Type B pancreatic cell (in vitro differentiated cells): ENCODE measurements around the gene PLBD1. TPM values are rescaled to one million over a fixed set of nuclear protein-coding genes. Genes with fewer than 3 reads are reported as not detected.

Source experiments
- DNase-seq: peaks from one replicate; pipeline ENCODE4 v3.0.0; 2021; ENCODE audit warnings: mixed read lengths; ENCODE audit not compliant: unreplicated experiment; ENCODE audit errors: extremely low spot score
- H3K27ac Mint-ChIP-seq: 2 replicates; pipeline ENCODE4 v1.8.0; 2021; ENCODE audit warnings: mild to moderate bottlenecking, mixed read lengths
- H3K27me3 Mint-ChIP-seq: 2 replicates; pipeline ENCODE4 v1.8.0; 2021; ENCODE audit warnings: mixed read lengths
- H3K36me3 Mint-ChIP-seq: 2 replicates; pipeline ENCODE4 v1.8.0; 2021; ENCODE audit warnings: mixed read lengths
- H3K4me1 Mint-ChIP-seq: one replicate; pipeline ENCODE4 v1.8.0; 2021; ENCODE audit warnings: mixed read lengths; ENCODE audit not compliant: unreplicated experiment
- H3K4me3 Mint-ChIP-seq: 2 replicates; pipeline ENCODE4 v1.8.0; 2021; ENCODE audit warnings: mild to moderate bottlenecking, mixed read lengths
- H3K9me3 Mint-ChIP-seq: 2 replicates; pipeline ENCODE4 v1.8.0; 2021; ENCODE audit warnings: mixed read lengths
- CTCF ChIP-seq: fragments of 200-600 bp; sonication (generic); conservative IDR thresholded peaks from 2 replicates; pipeline ENCODE4 v1.5.0; 2021; ENCODE audit warnings: antibody characterized with exemption, mild to moderate bottlenecking
- total RNA-seq: library from RNA; stranded (reverse); gene quantifications from 2 replicates; pipeline ENCODE4 v1.2.1, GENCODE V29; 2021; ENCODE audit warnings: low replicate concordance

PLBD1 gene
- total RNA-seq, 1 donor from 2014 or later, result 21.1 TPM

GRCh38 chr12:14471497-14471896, 96.2 kb downstream of the PLBD1 start:
- no peak overlapping the region for H3K27ac Mint-ChIP-seq
- peaks cover 80% of the 10 kb centered on the region for H3K36me3 Mint-ChIP-seq
- no peaks in the 10 kb centered on the region for H3K4me1 Mint-ChIP-seq
- no peak overlapping the region for H3K4me3 Mint-ChIP-seq
- TF ChIP-seq CTCF, result no peak
- H3K27me3 Mint-ChIP-seq, result no peaks in the 10 kb centered on the region
- DNase-seq, result no peak
- peaks cover 16% of the 10 kb centered on the region for H3K9me3 Mint-ChIP-seq

GRCh38 chr12:14460212-14460841, 107.4 kb downstream of the PLBD1 start:
- Mint-ChIP-seq H3K4me1 (no peaks in the 10 kb centered on the region), H3K36me3 (peaks cover 51% of the 10 kb centered on the region), H3K27ac (no peak overlapping the region), H3K27me3 (no peaks in the 10 kb centered on the region), H3K9me3 (no peaks in the 10 kb centered on the region), H3K4me3 (no peak overlapping the region)
- no peak for TF ChIP-seq CTCF
- no peak for DNase-seq

GRCh38 chr12:14454098-14454907, 113.4 kb downstream of the PLBD1 start:
- no peak overlapping the region for H3K4me3 Mint-ChIP-seq
- peaks cover 67% of the 10 kb centered on the region for H3K36me3 Mint-ChIP-seq
- no peak overlapping the region for H3K27ac Mint-ChIP-seq
- H3K4me1 Mint-ChIP-seq, result no peaks in the 10 kb centered on the region
- H3K27me3 Mint-ChIP-seq, result no peaks in the 10 kb centered on the region
- H3K9me3 Mint-ChIP-seq, result no peaks in the 10 kb centered on the region
- no peak for DNase-seq
- TF ChIP-seq CTCF, result peak; percentile 69

Other genes starting within 250 kb of the PLBD1 start
- gene ATF7IP, start 202.2 kb downstream of the PLBD1 start, total RNA-seq, result 102 and 136 TPM in 2 replicates
- 2.1 and 21.2 TPM in 2 replicates for gene GUCY2C, start 128.7 kb upstream of the PLBD1 start, total RNA-seq
- gene WBP11, start 235.6 kb upstream of the PLBD1 start, total RNA-seq, result 86.3 and 134 TPM in 2 replicates
- gene C12orf60, start 235.8 kb upstream of the PLBD1 start, total RNA-seq, result 1.9 and 2.7 TPM in 2 replicates
- not detected in 2 replicates for gene SMCO3, start 246.3 kb upstream of the PLBD1 start, total RNA-seq